H9 (cell line): ENCODE measurements around the gene WNT7B. TPM values are rescaled to one million over a fixed set of nuclear protein-coding genes. Genes with fewer than 3 reads are reported as not detected.

ENCODE experiments used
- DNase-seq: peaks from one replicate; pipeline ENCODE4 v3.0.0-alpha.2; 2017
- H2AFZ ChIP-seq: one replicate; pipeline ENCODE4 v1.6.1; 2013; ENCODE audit warnings: mild to moderate bottlenecking, low read length, control low read depth, moderate library complexity
- H2AK5ac ChIP-seq: 2 replicates; pipeline ENCODE4 v1.6.1; 2013; ENCODE audit warnings: low read length, control low read depth, mixed read lengths; ENCODE audit not compliant: insufficient read length
- H2BK120ac ChIP-seq: one replicate; pipeline ENCODE4 v1.6.1; 2013; ENCODE audit warnings: low read depth, mild to moderate bottlenecking, low read length, control low read depth, inconsistent platforms; ENCODE audit not compliant: poor library complexity, severe bottlenecking
- H2BK12ac ChIP-seq: 2 replicates; pipeline ENCODE4 v1.6.1; 2013; ENCODE audit warnings: low read length, control low read depth, mixed read lengths, low read depth; ENCODE audit not compliant: insufficient read length
- H2BK15ac ChIP-seq: 2 replicates; pipeline ENCODE4 v1.6.1; 2013; ENCODE audit warnings: low read depth, low read length, control low read depth
- H2BK20ac ChIP-seq: one replicate; pipeline ENCODE4 v1.6.1; 2013; ENCODE audit warnings: low read depth, mild to moderate bottlenecking, low read length, control low read depth, inconsistent platforms; ENCODE audit not compliant: poor library complexity, severe bottlenecking
- H2BK5ac ChIP-seq: 2 replicates; pipeline ENCODE4 v1.6.1; 2013; ENCODE audit warnings: low read length, control low read depth, mixed read lengths; ENCODE audit not compliant: insufficient read length
- H3K14ac ChIP-seq: 2 replicates; pipeline ENCODE4 v1.6.1; 2013; ENCODE audit warnings: low read length, control low read depth; ENCODE audit not compliant: insufficient read depth
- H3K18ac ChIP-seq: 2 replicates; pipeline ENCODE4 v1.6.1; 2013; ENCODE audit warnings: low read depth, mild to moderate bottlenecking, mixed read lengths, low read length, control low read depth; ENCODE audit not compliant: insufficient read length
- H3K23ac ChIP-seq: 2 replicates; pipeline ENCODE4 v1.6.1; 2013; ENCODE audit warnings: low read length, control low read depth, mixed read lengths, low read depth; ENCODE audit not compliant: insufficient read length
- H3K23me2 ChIP-seq: 2 replicates; pipeline ENCODE4 v1.6.1; 2013; ENCODE audit warnings: low read depth, mild to moderate bottlenecking, mixed read lengths, low read length, control low read depth; ENCODE audit not compliant: insufficient read length, poor library complexity, severe bottlenecking
- H3K27ac ChIP-seq: 2 replicates; pipeline ENCODE4 v1.5.1; 2013; ENCODE audit warnings: low read length, control low read depth, mixed read lengths, low read depth; ENCODE audit not compliant: insufficient read length
- H3K27me3 ChIP-seq: 2 replicates; pipeline ENCODE4 v1.6.1; 2013; ENCODE audit warnings: low read length, control low read depth, inconsistent platforms; ENCODE audit not compliant: insufficient read depth
- H3K4ac ChIP-seq: 2 replicates; pipeline ENCODE4 v1.6.1; 2013; ENCODE audit warnings: low read depth, mild to moderate bottlenecking, control low read depth, inconsistent platforms, low read length, moderate library complexity
- H3K4me1 ChIP-seq: 2 replicates; pipeline ENCODE4 v1.6.1; 2013; ENCODE audit warnings: low read length, control low read depth, inconsistent platforms; ENCODE audit not compliant: insufficient read depth
- H3K4me2 ChIP-seq: 2 replicates; pipeline ENCODE4 v1.6.1; 2013; ENCODE audit warnings: low read length, control low read depth, mixed read lengths; ENCODE audit not compliant: insufficient read length, insufficient read depth
- H3K56ac ChIP-seq: 2 replicates; pipeline ENCODE4 v1.6.1; 2013; ENCODE audit warnings: low read depth, mild to moderate bottlenecking, mixed read lengths, low read length, control low read depth; ENCODE audit not compliant: insufficient read length
- H3K79me1 ChIP-seq: 2 replicates; pipeline ENCODE4 v1.6.1; 2013; ENCODE audit warnings: low read depth, mild to moderate bottlenecking, moderate library complexity, low read length, control low read depth, inconsistent platforms; ENCODE audit not compliant: insufficient read depth, poor library complexity, severe bottlenecking
- H3K79me2 ChIP-seq: 2 replicates; pipeline ENCODE4 v1.6.1; 2013; ENCODE audit warnings: low read length, control low read depth, inconsistent platforms; ENCODE audit not compliant: insufficient read depth
- H3K9ac ChIP-seq: 2 replicates; pipeline ENCODE4 v1.6.1; 2013; ENCODE audit warnings: low read length, control low read depth, mixed read lengths; ENCODE audit not compliant: insufficient read length; ENCODE audit errors: extremely low read depth
- H3K9me3 ChIP-seq: one replicate; pipeline ENCODE4 v1.6.1; 2013; ENCODE audit warnings: low read depth, low read length, inconsistent platforms; ENCODE audit not compliant: control insufficient read depth
- H3T11ph ChIP-seq: one replicate; pipeline ENCODE4 v1.6.1; 2013; ENCODE audit warnings: mild to moderate bottlenecking, low read length, control low read depth, inconsistent platforms
- H4K20me1 ChIP-seq: one replicate; pipeline ENCODE4 v1.6.1; 2013; ENCODE audit not compliant: control insufficient read depth, insufficient read length, insufficient read depth
- H4K5ac ChIP-seq: 2 replicates; pipeline ENCODE4 v1.6.1; 2013; ENCODE audit warnings: low read depth, mild to moderate bottlenecking, mixed read lengths, low read length, control low read depth; ENCODE audit not compliant: insufficient read length
- H4K8ac ChIP-seq: replicated peaks from 2 replicates; pipeline ENCODE4 v1.6.1; 2013; ENCODE audit warnings: low read length, control low read depth, mixed read lengths, low read depth; ENCODE audit not compliant: insufficient read length
- H4K91ac ChIP-seq: 2 replicates; pipeline ENCODE4 v1.6.1; 2013; ENCODE audit warnings: low read depth, mild to moderate bottlenecking, moderate library complexity, mixed read lengths, low read length, control low read depth; ENCODE audit not compliant: insufficient read length
- H3K27ac Mint-ChIP-seq, 3 experiments: 2 replicates in 2 of 3; 3 replicates in 1 of 3; pipeline ENCODE4 v1.8.0; 2020 to 2021; ENCODE audit warnings: mixed read lengths in 3 of 3, mild to moderate bottlenecking in 1 of 3, moderate library complexity in 1 of 3
- H3K27me3 Mint-ChIP-seq: 2 replicates; pipeline ENCODE4 v1.8.0; 2021; ENCODE audit warnings: low read depth, mild to moderate bottlenecking, moderate library complexity, mixed read lengths
- H3K36me3 Mint-ChIP-seq, 3 experiments: 2 replicates in 2 of 3; 3 replicates in 1 of 3; pipeline ENCODE4 v1.8.0; 2020 to 2021; ENCODE audit warnings: low read depth in 3 of 3, mixed read lengths in 3 of 3; ENCODE audit not compliant: insufficient read depth in 1 of 3
- H3K4me1 Mint-ChIP-seq, 2 experiments: 2 replicates each; pipeline ENCODE4 v1.8.0; 2020; ENCODE audit warnings: mixed read lengths in 2 of 2
- H3K4me3 Mint-ChIP-seq, 2 experiments: 2 replicates in 1 of 2; 3 replicates in 1 of 2; pipeline ENCODE4 v1.8.0; 2020 to 2021; ENCODE audit warnings: mild to moderate bottlenecking in 2 of 2, mixed read lengths in 2 of 2, moderate library complexity in 1 of 2
- H3K9me3 Mint-ChIP-seq, 2 experiments: 2 replicates in 1 of 2; 3 replicates in 1 of 2; pipeline ENCODE4 v1.8.0; 2020; ENCODE audit warnings: mild to moderate bottlenecking in 2 of 2, mixed read lengths in 2 of 2, moderate library complexity in 1 of 2
- CTCF ChIP-seq: fragments of 200-600 bp; sonication (generic); conservative IDR thresholded peaks from 3 replicates; pipeline ENCODE4 v1.8.0; 2021; ENCODE audit warnings: antibody characterized with exemption, mild to moderate bottlenecking
- WGBS: extraction: QIAGEN DNeasy Blood & Tissue Kit; methylation state at CpG from one replicate; pipeline ENCODE4 v1.1.7; 2013; ENCODE audit warnings: missing lambda C conversion rate, low lambda C conversion rate, mixed read lengths; ENCODE audit not compliant: insufficient read length; ENCODE audit errors: extremely low coverage; 5-methylcytosine and 5-hydroxymethylcytosine counted together
- total RNA-seq: library from RNA; stranded (reverse); gene quantifications from 2 replicates; pipeline ENCODE4 v1.2.1, GENCODE V29; 2021

Gene WNT7B
- total RNA-seq, 1 experiment from 2014 or later, result 0.09 TPM

- Histone ChIP-seq H3K4ac (no peak overlapping the region), H3K4me1 (no peaks in the 10 kb centered on the region), H4K8ac (no peak overlapping the region), H3K27ac (no peak overlapping the region), H3K23me2 (no peaks in the 10 kb centered on the region), H3K56ac (no peak overlapping the region), H3K79me1 (no peaks in the 10 kb centered on the region), H3K18ac (no peak overlapping the region), H2BK15ac (no peak overlapping the region), H3K9me3 (no peaks in the 10 kb centered on the region), H4K91ac (no peak overlapping the region), H3K27me3 (no peaks in the 10 kb centered on the region), H4K5ac (no peak overlapping the region), H3K23ac (no peak overlapping the region), H2BK5ac (no peak overlapping the region), H2AK5ac (no peak overlapping the region), H2BK20ac (no peak overlapping the region), H3K79me2 (no peaks in the 10 kb centered on the region), H3K4me2 (no peak overlapping the region), H3K14ac (peak overlapping the region; percentile 32; the same call in 1 of the 2 replicates), H4K20me1 (no peaks in the 10 kb centered on the region), H2BK12ac (no peak overlapping the region), H3K9ac (no peak overlapping the region), H3T11ph (no peak overlapping the region), H2BK120ac (no peak overlapping the region), H2AFZ (no peak overlapping the region)
- H3K27me3 Mint-ChIP-seq, result peaks cover 12% of the 10 kb centered on the region
- no CpG with 5 or more reads among the region's 14 CpGs for WGBS
- no peaks in the 10 kb centered on the region for H3K4me1 Mint-ChIP-seq
- H3K9me3 Mint-ChIP-seq, result peaks cover 0 to 7% of the 10 kb centered on the region in 2 experiments; a peak in 4 of 5 replicates
- TF ChIP-seq CTCF, result no peak
- H3K4me3 Mint-ChIP-seq, result no peak overlapping the region; a peak in 1 of 5 replicates
- DNase-seq, result no peak
- no peaks in the 10 kb centered on the region; a peak in 1 of 7 replicates for H3K36me3 Mint-ChIP-seq
- peak overlapping the region in 1 of 3 experiments; percentile 18; a peak in 1 of 7 replicates for H3K27ac Mint-ChIP-seq
Observed at GRCh38 chr22:45917700-45918458, 59.1 kb downstream of the WNT7B start.
